Immature natural killer cell (primary cell): ENCODE data around the gene OSBPL7. TPM values are rescaled to one million over a fixed set of nuclear protein-coding genes. Genes with fewer than 3 reads are reported as not detected.

Experiments
- DNase-seq, 3 donors: peaks; one replicate each; pipeline ENCODE4 v3.0.0; 2022; ENCODE audit warnings: mixed read lengths in 1 of 3
- H3K27ac Mint-ChIP-seq, 6 donors: one replicate each; pipeline ENCODE4 v1.8.0; 2020; ENCODE audit warnings: mixed read lengths in 6 of 6, mild to moderate bottlenecking in 5 of 6, inconsistent platforms in 4 of 6, moderate library complexity in 3 of 6
- H3K27me3 Mint-ChIP-seq, 3 donors: one replicate each; pipeline ENCODE4 v1.8.0; 2020 to 2021; ENCODE audit warnings: low read depth in 3 of 3, mild to moderate bottlenecking in 3 of 3, mixed read lengths in 3 of 3, moderate library complexity in 3 of 3, inconsistent platforms in 1 of 3
- H3K36me3 Mint-ChIP-seq, 3 donors: one replicate each; pipeline ENCODE4 v1.8.0; 2020; ENCODE audit warnings: mixed read lengths in 3 of 3, inconsistent platforms in 2 of 3, mild to moderate bottlenecking in 2 of 3
- H3K4me1 Mint-ChIP-seq, 2 donors: one replicate each; pipeline ENCODE4 v1.8.0; 2020; ENCODE audit warnings: inconsistent platforms in 2 of 2, mild to moderate bottlenecking in 2 of 2, mixed read lengths in 2 of 2, moderate library complexity in 1 of 2
- H3K4me3 Mint-ChIP-seq, 5 donors: one replicate each; pipeline ENCODE4 v1.8.0; 2020; ENCODE audit warnings: mild to moderate bottlenecking in 5 of 5, mixed read lengths in 5 of 5, inconsistent platforms in 3 of 5, moderate library complexity in 3 of 5
- H3K9me3 Mint-ChIP-seq, 6 donors: one replicate each; pipeline ENCODE4 v1.8.0; 2020; ENCODE audit warnings: mild to moderate bottlenecking in 6 of 6, mixed read lengths in 6 of 6, inconsistent platforms in 4 of 6, moderate library complexity in 3 of 6
- polyA plus RNA-seq, 3 donors: library from polyadenylated mRNA; unstranded; fragments of 300-500 nt; fragmentation: Illumina TruSeq; gene quantifications; one replicate each; pipeline ENCODE4 v1.2.3, GENCODE V29; 2021

OSBPL7 gene
- polyA plus RNA-seq, 3 donors from 2014 or later = 2.7 to 7.5 (median 3.8) TPM

- no peak overlapping the region for H3K4me3 Mint-ChIP-seq
- no peak overlapping the region for H3K27ac Mint-ChIP-seq
- peaks cover 9 to 13% (median 11%) of the 10 kb centered on the region in 3 donors for H3K27me3 Mint-ChIP-seq
- H3K36me3 Mint-ChIP-seq = no peaks in the 10 kb centered on the region
- no peaks in the 10 kb centered on the region for H3K9me3 Mint-ChIP-seq
- peaks cover 17 to 30% of the 10 kb centered on the region in 2 donors for H3K4me1 Mint-ChIP-seq
- DNase-seq = no peak
Measured at GRCh38 chr17:47843391-47843730, 21.8 kb upstream of the OSBPL7 start.

GRCh38 chr17:47841488-47842291 lies 20.1 kb upstream of the OSBPL7 start:
- Mint-ChIP-seq H3K27ac (peak overlapping the region; percentile 64 to 94 (median 91)), H3K4me3 (peak overlapping the region; percentile 93 to 97 (median 95)), H3K27me3 (peaks cover 6 to 10% (median 7%) of the 10 kb centered on the region in 3 donors), H3K36me3 (peaks cover 0 to 3% (median 0%) of the 10 kb centered on the region in 3 donors), H3K4me1 (peaks cover 17 to 30% of the 10 kb centered on the region in 2 donors), H3K9me3 (no peaks in the 10 kb centered on the region)
- DNase-seq = no peak

- peak; percentile 86 to 88 (median 87) for DNase-seq
- Mint-ChIP-seq H3K9me3 (no peaks in the 10 kb centered on the region), H3K27me3 (peaks cover under 1 to 6% (median 5%) of the 10 kb centered on the region in 3 donors), H3K4me1 (peaks cover 17 to 30% of the 10 kb centered on the region in 2 donors), H3K4me3 (peak within 1 kb of the TSS; percentile 93 to 97 (median 95)), H3K27ac (peak within 1 kb of the TSS; percentile 64 to 94 (median 91)), H3K36me3 (peaks cover 0 to 3% (median 0%) of the 10 kb centered on the region in 3 donors)
Measured at GRCh38 chr17:47840742-47841487, 19.3 kb upstream of the OSBPL7 start, which contains the start of gene SCRN2. SCRN2 (minus strand) TSS chr17:47841273; CDS start chr17:47840843, 430 bp downstream.

GRCh38 chr17:47840001-47840741 lies 18.6 kb upstream of the OSBPL7 start:
- no peaks in the 10 kb centered on the region for H3K9me3 Mint-ChIP-seq
- peaks cover 0 to 6% (median 5%) of the 10 kb centered on the region in 3 donors for H3K27me3 Mint-ChIP-seq
- DNase-seq = no peak
- H3K27ac Mint-ChIP-seq = peak overlapping the region in 5 of 6 donors; percentile 16 to 94 (median 83)
- H3K4me3 Mint-ChIP-seq = peak overlapping the region; percentile 93 to 97 (median 95)
- H3K36me3 Mint-ChIP-seq = peaks cover 0 to 6% (median 0%) of the 10 kb centered on the region in 3 donors
- H3K4me1 Mint-ChIP-seq = peaks cover 17 to 30% of the 10 kb centered on the region in 2 donors

- H3K4me3 Mint-ChIP-seq = peak overlapping the region in 1 of 5 donors; percentile 29
Measured at GRCh38 chr17:47839071-47839470, 17.5 kb upstream of the OSBPL7 start.

GRCh38 chr17:47838636-47839035 lies 17.0 kb upstream of the OSBPL7 start:
- DNase-seq = no peak
- H3K4me3 Mint-ChIP-seq = peak overlapping the region in 1 of 5 donors; percentile 29
- H3K36me3 Mint-ChIP-seq = peaks cover 0 to 6% (median 0%) of the 10 kb centered on the region in 3 donors
- no peaks in the 10 kb centered on the region for H3K9me3 Mint-ChIP-seq
- H3K27me3 Mint-ChIP-seq = peaks cover 0 to 3% (median 3%) of the 10 kb centered on the region in 3 donors
- no peak overlapping the region for H3K27ac Mint-ChIP-seq
- peaks cover 26 to 30% of the 10 kb centered on the region in 2 donors for H3K4me1 Mint-ChIP-seq

More at GRCh38 chr17:47839071-47839470, 17.5 kb upstream of the OSBPL7 start:
- peaks cover 0 to 4% (median 3%) of the 10 kb centered on the region in 3 donors for H3K27me3 Mint-ChIP-seq
- H3K9me3 Mint-ChIP-seq = no peaks in the 10 kb centered on the region
- peaks cover 0 to 6% (median 0%) of the 10 kb centered on the region in 3 donors for H3K36me3 Mint-ChIP-seq
- H3K4me1 Mint-ChIP-seq = peaks cover 22 to 30% of the 10 kb centered on the region in 2 donors
- H3K27ac Mint-ChIP-seq = no peak overlapping the region
- no peak for DNase-seq

- Mint-ChIP-seq H3K36me3 (peaks cover 0 to 6% (median 0%) of the 10 kb centered on the region in 3 donors), H3K27ac (peak overlapping the region in 1 of 6 donors; percentile 40), H3K4me3 (no peak overlapping the region), H3K4me1 (peaks cover 24 to 26% of the 10 kb centered on the region in 2 donors), H3K9me3 (no peaks in the 10 kb centered on the region), H3K27me3 (peaks cover 0 to 3% (median 0%) of the 10 kb centered on the region in 3 donors)
- DNase-seq = no peak
Measured at GRCh38 chr17:47837401-47838039, 15.9 kb upstream of the OSBPL7 start.

- DNase-seq = no peak
- H3K27ac Mint-ChIP-seq = no peak overlapping the region
- no peak overlapping the region for H3K4me3 Mint-ChIP-seq
- peaks cover 26 to 32% of the 10 kb centered on the region in 2 donors for H3K4me1 Mint-ChIP-seq
- peaks cover 1 to 8% (median 1%) of the 10 kb centered on the region in 3 donors for H3K27me3 Mint-ChIP-seq
- peaks cover 0 to 6% (median 0%) of the 10 kb centered on the region in 3 donors for H3K36me3 Mint-ChIP-seq
- no peaks in the 10 kb centered on the region for H3K9me3 Mint-ChIP-seq
Measured at GRCh38 chr17:47836601-47837000, 15.0 kb upstream of the OSBPL7 start.

- H3K27ac Mint-ChIP-seq = peak overlapping the region in 3 of 6 donors; percentile 46 to 61 (median 53)
- peaks cover 17 to 26% (median 19%) of the 10 kb centered on the region in 3 donors for H3K27me3 Mint-ChIP-seq
- H3K9me3 Mint-ChIP-seq = no peaks in the 10 kb centered on the region
- no peak overlapping the region for H3K4me3 Mint-ChIP-seq
- H3K36me3 Mint-ChIP-seq = peaks cover 0 to 6% (median 0%) of the 10 kb centered on the region in 3 donors
- DNase-seq = no peak
- peaks cover 29 to 35% of the 10 kb centered on the region in 2 donors for H3K4me1 Mint-ChIP-seq
Measured at GRCh38 chr17:47834756-47835155, 13.2 kb upstream of the OSBPL7 start.

GRCh38 chr17:47831934-47832327 lies 10.3 kb upstream of the OSBPL7 start:
- no peak for DNase-seq

GRCh38 chr17:47831003-47831933 lies 9.7 kb upstream of the OSBPL7 start, which contains the start of the genes LRRC46 and MRPL10:
LRRC46 (plus strand) TSS chr17:47831670; CDS start chr17:47831990, 320 bp downstream.
MRPL10 (minus strand) TSS chr17:47831541; CDS start chr17:47831511, 30 bp downstream.
- peak within 1 kb of the TSS; percentile 96 to 100 (median 98) for H3K27ac Mint-ChIP-seq
- H3K4me3 Mint-ChIP-seq = peak within 1 kb of the TSS; percentile 91 to 98 (median 94)
- DNase-seq = peak; percentile 92 to 94 (median 93)
- no peaks in the 10 kb centered on the region for H3K9me3 Mint-ChIP-seq
- peaks cover 17 to 36% (median 24%) of the 10 kb centered on the region in 3 donors for H3K27me3 Mint-ChIP-seq
- H3K36me3 Mint-ChIP-seq = peaks cover 7 to 15% (median 7%) of the 10 kb centered on the region in 3 donors
- peaks cover 44 to 61% of the 10 kb centered on the region in 2 donors for H3K4me1 Mint-ChIP-seq

More at GRCh38 chr17:47831934-47832327, 10.3 kb upstream of the OSBPL7 start:
- peak overlapping the region; percentile 96 to 100 (median 98) for H3K27ac Mint-ChIP-seq
- H3K4me1 Mint-ChIP-seq = peaks cover 44 to 56% of the 10 kb centered on the region in 2 donors
- H3K36me3 Mint-ChIP-seq = peaks cover under 1 to 9% (median 3%) of the 10 kb centered on the region in 3 donors
- no peaks in the 10 kb centered on the region for H3K9me3 Mint-ChIP-seq
- peak overlapping the region; percentile 91 to 98 (median 94) for H3K4me3 Mint-ChIP-seq
- peaks cover 17 to 36% (median 24%) of the 10 kb centered on the region in 3 donors for H3K27me3 Mint-ChIP-seq
